WTC11 (cell line): ENCODE results near the gene RHOF. TPM values are rescaled to one million over a fixed set of nuclear protein-coding genes. Genes with fewer than 3 reads are reported as not detected.

Experiments used
- ATAC-seq: fragments of 200-7000 bp; cut with Tn5 transposase; 2 replicates; pipeline ENCODE4 v1.10.0; 2021; ENCODE audit warnings: mild to moderate bottlenecking, moderate library complexity
- CTCF ChIA-PET: fragments of 300-600 bp; sonication (Branson Sonifier 250); formaldehyde crosslinking; loops from one replicate; lab custom pipeline; 2021; ENCODE audit warnings: antibody characterized with exemption; lab: Charles Lee
- POLR2A ChIA-PET: fragments of 350-600 bp; sonication (Branson Sonifier 250); formaldehyde crosslinking; loops from one replicate; lab custom pipeline; 2021; ENCODE audit warnings: antibody characterized with exemption; lab: Charles Lee
- DNase-seq: peaks from one replicate; pipeline ENCODE4 v3.0.0; 2021; ENCODE audit warnings: low spot score
- H3K27ac Mint-ChIP-seq: 2 replicates; pipeline ENCODE4 v1.8.0; 2021; ENCODE audit warnings: mixed read lengths
- H3K27me3 Mint-ChIP-seq: 2 replicates; pipeline ENCODE4 v1.8.0; 2021; ENCODE audit warnings: low read depth, mild to moderate bottlenecking, moderate library complexity, mixed read lengths
- H3K36me3 Mint-ChIP-seq: 2 replicates; pipeline ENCODE4 v1.8.0; 2021; ENCODE audit warnings: mixed read lengths
- H3K4me1 Mint-ChIP-seq: 2 replicates; pipeline ENCODE4 v1.8.0; 2022; ENCODE audit warnings: mixed read lengths
- H3K4me3 Mint-ChIP-seq: 2 replicates; pipeline ENCODE4 v1.8.0; 2021; ENCODE audit warnings: mild to moderate bottlenecking, moderate library complexity, mixed read lengths
- H3K9me3 Mint-ChIP-seq: 2 replicates; pipeline ENCODE4 v1.8.0; 2021; ENCODE audit warnings: mixed read lengths
- EMX1 ChIP-seq: fragments of 250-450 bp; sonication (Bioruptor Pico); IDR thresholded peaks from 2 replicates; pipeline ENCODE4 v1.8.0; 2021; ENCODE audit warnings: mild to moderate bottlenecking
- ESRRA ChIP-seq: sonication (generic); formaldehyde crosslinking; IDR thresholded peaks from 2 replicates; pipeline ENCODE4 v1.8.1; 2022; ENCODE audit warnings: mild to moderate bottlenecking, missing genetic modification reagents, borderline replicate concordance
- FOXJ3 ChIP-seq: sonication (generic); formaldehyde crosslinking; IDR thresholded peaks from 2 replicates; pipeline ENCODE4 v1.9.0; 2021; ENCODE audit warnings: missing genetic modification reagents, mild to moderate bottlenecking, borderline replicate concordance
- HMGA2 ChIP-seq: fragments of 250-450 bp; sonication (Bioruptor Pico); IDR thresholded peaks from 2 replicates; pipeline ENCODE4 v1.4.0; 2021; ENCODE audit warnings: mild to moderate bottlenecking, moderate library complexity
- JUN ChIP-seq: sonication (generic); formaldehyde crosslinking; IDR thresholded peaks from 2 replicates; pipeline ENCODE4 v1.8.0; 2023; ENCODE audit warnings: mild to moderate bottlenecking, missing genetic modification reagents
- KAT7 ChIP-seq: sonication (generic); formaldehyde crosslinking; IDR thresholded peaks from 2 replicates; pipeline ENCODE4 v1.8.1; 2023; ENCODE audit warnings: missing genetic modification reagents, mild to moderate bottlenecking, borderline replicate concordance
- OVOL2 ChIP-seq: fragments of 250-450 bp; sonication (Bioruptor Pico); IDR thresholded peaks from 2 replicates; pipeline ENCODE4 v1.9.0; 2021; ENCODE audit warnings: mild to moderate bottlenecking, borderline replicate concordance
- PRRX2 ChIP-seq: fragments of 250-450 bp; sonication (Bioruptor Pico); IDR thresholded peaks from 2 replicates; pipeline ENCODE4 v1.8.0; 2021; ENCODE audit warnings: mild to moderate bottlenecking
- SMAD3 ChIP-seq: sonication (generic); formaldehyde crosslinking; IDR thresholded peaks from 2 replicates; pipeline ENCODE4 v1.8.0; 2022; ENCODE audit warnings: missing genetic modification reagents, mild to moderate bottlenecking, borderline replicate concordance
- SP1 ChIP-seq: sonication (generic); formaldehyde crosslinking; conservative IDR thresholded peaks from 2 replicates; pipeline ENCODE4 v1.8.1; 2022; ENCODE audit warnings: missing genetic modification reagents
- TEAD1 ChIP-seq: sonication (generic); formaldehyde crosslinking; IDR thresholded peaks from 2 replicates; pipeline ENCODE4 v1.8.0; 2022; ENCODE audit warnings: mild to moderate bottlenecking, missing genetic modification reagents
- ZNF138 ChIP-seq: sonication (generic); formaldehyde crosslinking; conservative IDR thresholded peaks from 2 replicates; pipeline ENCODE4 v1.8.1; 2022; ENCODE audit warnings: mild to moderate bottlenecking, moderate library complexity, missing genetic modification reagents
- ZNF317 ChIP-seq: sonication (generic); formaldehyde crosslinking; IDR thresholded peaks from 2 replicates; pipeline ENCODE4 v1.8.1; 2023; ENCODE audit warnings: low read depth, mild to moderate bottlenecking, moderate library complexity, missing genetic modification reagents, borderline replicate concordance
- total RNA-seq: library from RNA; stranded (reverse); gene quantifications from 3 replicates; pipeline ENCODE4 v1.2.3, GENCODE V29; 2021
- TF ChIP-seq, protein P1 (sequence below): sonication (generic); formaldehyde crosslinking; IDR thresholded peaks from 2 replicates; pipeline ENCODE4 v1.8.1; 2023; ENCODE audit warnings: mild to moderate bottlenecking, missing genetic modification reagents, borderline replicate concordance
- TF ChIP-seq, protein P2 (sequence below): sonication (generic); formaldehyde crosslinking; conservative IDR thresholded peaks from 2 replicates; pipeline ENCODE4 v1.8.1; 2023; ENCODE audit warnings: mild to moderate bottlenecking, low read depth, missing genetic modification reagents, moderate library complexity
- TF ChIP-seq, protein P3 (sequence below): fragments of 250-450 bp; sonication (Bioruptor Pico); conservative IDR thresholded peaks from 2 replicates; pipeline ENCODE4 v1.9.0; 2021; ENCODE audit warnings: mild to moderate bottlenecking
- TF ChIP-seq, protein P4 (sequence below): sonication (generic); formaldehyde crosslinking; IDR thresholded peaks from 2 replicates; pipeline ENCODE4 v1.8.0; 2022; ENCODE audit warnings: missing genetic modification reagents
- TF ChIP-seq, protein P5 (sequence below): fragments of 250-450 bp; sonication (Bioruptor Pico); IDR thresholded peaks from 2 replicates; pipeline ENCODE4 v2.1.2; 2022; ENCODE audit warnings: mild to moderate bottlenecking, moderate library complexity
- TF ChIP-seq, protein P6 (sequence below): sonication (generic); formaldehyde crosslinking; IDR thresholded peaks from 2 replicates; pipeline ENCODE4 v1.8.0; 2022; ENCODE audit warnings: mild to moderate bottlenecking, missing genetic modification reagents

The RHOF gene
- total RNA-seq, 1 experiment from 2014 or later = 45.3 TPM

DNA sequence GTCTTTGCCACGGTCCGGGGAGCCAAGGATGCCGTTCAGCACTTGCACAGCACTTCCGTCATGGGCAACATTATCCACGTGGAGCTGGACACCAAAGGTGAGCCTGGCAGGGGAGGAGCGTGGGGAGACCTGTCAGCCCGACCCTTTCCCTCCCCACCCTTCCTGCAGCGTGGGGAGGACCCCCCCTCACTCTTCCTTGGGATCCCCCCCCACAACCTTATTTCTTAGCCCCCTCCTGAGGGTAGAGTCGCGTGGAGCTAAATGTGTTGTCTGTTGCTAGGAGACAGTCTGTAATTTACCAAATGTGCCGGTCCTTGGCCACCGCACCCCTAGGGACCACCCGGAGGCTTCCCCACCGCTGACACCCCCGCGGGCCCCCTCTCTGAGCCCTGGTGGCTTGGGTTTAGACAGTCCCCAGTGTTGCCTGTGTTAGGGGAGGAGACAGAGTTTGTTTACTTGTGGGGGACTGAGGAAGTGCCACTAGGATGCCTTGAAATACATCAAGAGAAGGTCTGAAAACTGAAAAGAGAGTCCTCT lies 12.6 kb upstream of the RHOF start:
- DNase-seq = no peak
- peaks cover 33% of the 10 kb centered on the region for H3K4me1 Mint-ChIP-seq
- peak overlapping the region; percentile 79; the same call in 1 of the 2 replicates for H3K27ac Mint-ChIP-seq
- ChIA-PET CTCF (interaction anchor here (0.8 to 11.9 kb wide), 4 partner anchors 8 to 317 kb away, joined by 3 to 532 read pairs (median 3); partner anchors contain the start of genes CFAP251, RHOF and SETD1B), POLR2A (interaction anchor here (8.7 kb wide), 1 partner anchor 8 kb away, joined by 161 read pairs; the partner anchor contains the start of gene RHOF)
- no peak for ATAC-seq
- no peaks in the 10 kb centered on the region for H3K27me3 Mint-ChIP-seq
- peak overlapping the region; percentile 71 for H3K4me3 Mint-ChIP-seq
- no peak for TF ChIP-seq SP1
- no peak for TF ChIP-seq PRRX2 (CRISPR knock-in tag)
- no peak for TF ChIP-seq JUN (CRISPR knock-in tag)
- TF ChIP-seq, protein P1, sequence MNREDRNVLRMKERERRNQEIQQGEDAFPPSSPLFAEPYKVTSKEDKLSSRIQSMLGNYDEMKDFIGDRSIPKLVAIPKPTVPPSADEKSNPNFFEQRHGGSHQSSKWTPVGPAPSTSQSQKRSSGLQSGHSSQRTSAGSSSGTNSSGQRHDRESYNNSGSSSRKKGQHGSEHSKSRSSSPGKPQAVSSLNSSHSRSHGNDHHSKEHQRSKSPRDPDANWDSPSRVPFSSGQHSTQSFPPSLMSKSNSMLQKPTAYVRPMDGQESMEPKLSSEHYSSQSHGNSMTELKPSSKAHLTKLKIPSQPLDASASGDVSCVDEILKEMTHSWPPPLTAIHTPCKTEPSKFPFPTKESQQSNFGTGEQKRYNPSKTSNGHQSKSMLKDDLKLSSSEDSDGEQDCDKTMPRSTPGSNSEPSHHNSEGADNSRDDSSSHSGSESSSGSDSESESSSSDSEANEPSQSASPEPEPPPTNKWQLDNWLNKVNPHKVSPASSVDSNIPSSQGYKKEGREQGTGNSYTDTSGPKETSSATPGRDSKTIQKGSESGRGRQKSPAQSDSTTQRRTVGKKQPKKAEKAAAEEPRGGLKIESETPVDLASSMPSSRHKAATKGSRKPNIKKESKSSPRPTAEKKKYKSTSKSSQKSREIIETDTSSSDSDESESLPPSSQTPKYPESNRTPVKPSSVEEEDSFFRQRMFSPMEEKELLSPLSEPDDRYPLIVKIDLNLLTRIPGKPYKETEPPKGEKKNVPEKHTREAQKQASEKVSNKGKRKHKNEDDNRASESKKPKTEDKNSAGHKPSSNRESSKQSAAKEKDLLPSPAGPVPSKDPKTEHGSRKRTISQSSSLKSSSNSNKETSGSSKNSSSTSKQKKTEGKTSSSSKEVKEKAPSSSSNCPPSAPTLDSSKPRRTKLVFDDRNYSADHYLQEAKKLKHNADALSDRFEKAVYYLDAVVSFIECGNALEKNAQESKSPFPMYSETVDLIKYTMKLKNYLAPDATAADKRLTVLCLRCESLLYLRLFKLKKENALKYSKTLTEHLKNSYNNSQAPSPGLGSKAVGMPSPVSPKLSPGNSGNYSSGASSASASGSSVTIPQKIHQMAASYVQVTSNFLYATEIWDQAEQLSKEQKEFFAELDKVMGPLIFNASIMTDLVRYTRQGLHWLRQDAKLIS = no peak
- TF ChIP-seq, protein P2, sequence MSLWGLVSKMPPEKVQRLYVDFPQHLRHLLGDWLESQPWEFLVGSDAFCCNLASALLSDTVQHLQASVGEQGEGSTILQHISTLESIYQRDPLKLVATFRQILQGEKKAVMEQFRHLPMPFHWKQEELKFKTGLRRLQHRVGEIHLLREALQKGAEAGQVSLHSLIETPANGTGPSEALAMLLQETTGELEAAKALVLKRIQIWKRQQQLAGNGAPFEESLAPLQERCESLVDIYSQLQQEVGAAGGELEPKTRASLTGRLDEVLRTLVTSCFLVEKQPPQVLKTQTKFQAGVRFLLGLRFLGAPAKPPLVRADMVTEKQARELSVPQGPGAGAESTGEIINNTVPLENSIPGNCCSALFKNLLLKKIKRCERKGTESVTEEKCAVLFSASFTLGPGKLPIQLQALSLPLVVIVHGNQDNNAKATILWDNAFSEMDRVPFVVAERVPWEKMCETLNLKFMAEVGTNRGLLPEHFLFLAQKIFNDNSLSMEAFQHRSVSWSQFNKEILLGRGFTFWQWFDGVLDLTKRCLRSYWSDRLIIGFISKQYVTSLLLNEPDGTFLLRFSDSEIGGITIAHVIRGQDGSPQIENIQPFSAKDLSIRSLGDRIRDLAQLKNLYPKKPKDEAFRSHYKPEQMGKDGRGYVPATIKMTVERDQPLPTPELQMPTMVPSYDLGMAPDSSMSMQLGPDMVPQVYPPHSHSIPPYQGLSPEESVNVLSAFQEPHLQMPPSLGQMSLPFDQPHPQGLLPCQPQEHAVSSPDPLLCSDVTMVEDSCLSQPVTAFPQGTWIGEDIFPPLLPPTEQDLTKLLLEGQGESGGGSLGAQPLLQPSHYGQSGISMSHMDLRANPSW (CRISPR knock-in tag) = no peak
- TF ChIP-seq HMGA2 = no peak
- no peak for TF ChIP-seq KAT7 (CRISPR knock-in tag)
- TF ChIP-seq, protein P3, sequence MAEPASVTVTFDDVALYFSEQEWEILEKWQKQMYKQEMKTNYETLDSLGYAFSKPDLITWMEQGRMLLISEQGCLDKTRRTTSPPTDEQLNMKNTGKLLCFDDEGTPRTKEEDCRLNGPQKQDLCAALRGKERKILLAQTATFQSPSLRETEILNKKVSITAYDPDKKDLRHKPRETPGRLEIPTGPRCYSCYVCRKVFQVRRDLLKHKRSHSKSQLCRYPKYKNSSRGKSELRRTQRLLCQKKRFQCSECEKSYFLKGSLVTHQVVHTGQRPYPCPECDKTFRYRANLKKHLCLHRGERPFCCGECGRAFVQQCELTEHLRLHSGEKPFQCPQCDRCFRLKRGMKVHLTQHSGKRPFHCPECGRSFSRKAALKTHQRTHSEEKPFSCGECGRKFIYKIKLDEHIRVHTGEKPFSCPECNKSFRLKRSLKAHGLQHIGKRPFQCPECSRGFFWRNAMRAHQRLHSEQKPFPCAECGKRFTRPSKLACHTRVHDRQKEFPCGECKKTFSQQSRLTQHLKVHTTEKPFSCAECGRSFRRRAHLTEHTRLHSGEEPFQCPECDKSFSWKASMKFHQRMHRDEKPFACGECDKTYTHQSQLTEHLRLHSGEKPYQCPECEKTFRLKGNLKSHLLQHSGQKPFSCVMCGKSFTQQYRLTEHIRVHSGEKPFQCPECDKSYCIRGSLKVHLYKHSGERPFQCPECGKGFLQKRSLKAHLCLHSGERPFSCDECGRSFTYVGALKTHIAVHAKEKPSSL (CRISPR knock-in tag) = no peak
- no peak for TF ChIP-seq ESRRA (CRISPR knock-in tag)
- TF ChIP-seq ZNF317 (CRISPR knock-in tag) = no peak
- TF ChIP-seq, protein P4, sequence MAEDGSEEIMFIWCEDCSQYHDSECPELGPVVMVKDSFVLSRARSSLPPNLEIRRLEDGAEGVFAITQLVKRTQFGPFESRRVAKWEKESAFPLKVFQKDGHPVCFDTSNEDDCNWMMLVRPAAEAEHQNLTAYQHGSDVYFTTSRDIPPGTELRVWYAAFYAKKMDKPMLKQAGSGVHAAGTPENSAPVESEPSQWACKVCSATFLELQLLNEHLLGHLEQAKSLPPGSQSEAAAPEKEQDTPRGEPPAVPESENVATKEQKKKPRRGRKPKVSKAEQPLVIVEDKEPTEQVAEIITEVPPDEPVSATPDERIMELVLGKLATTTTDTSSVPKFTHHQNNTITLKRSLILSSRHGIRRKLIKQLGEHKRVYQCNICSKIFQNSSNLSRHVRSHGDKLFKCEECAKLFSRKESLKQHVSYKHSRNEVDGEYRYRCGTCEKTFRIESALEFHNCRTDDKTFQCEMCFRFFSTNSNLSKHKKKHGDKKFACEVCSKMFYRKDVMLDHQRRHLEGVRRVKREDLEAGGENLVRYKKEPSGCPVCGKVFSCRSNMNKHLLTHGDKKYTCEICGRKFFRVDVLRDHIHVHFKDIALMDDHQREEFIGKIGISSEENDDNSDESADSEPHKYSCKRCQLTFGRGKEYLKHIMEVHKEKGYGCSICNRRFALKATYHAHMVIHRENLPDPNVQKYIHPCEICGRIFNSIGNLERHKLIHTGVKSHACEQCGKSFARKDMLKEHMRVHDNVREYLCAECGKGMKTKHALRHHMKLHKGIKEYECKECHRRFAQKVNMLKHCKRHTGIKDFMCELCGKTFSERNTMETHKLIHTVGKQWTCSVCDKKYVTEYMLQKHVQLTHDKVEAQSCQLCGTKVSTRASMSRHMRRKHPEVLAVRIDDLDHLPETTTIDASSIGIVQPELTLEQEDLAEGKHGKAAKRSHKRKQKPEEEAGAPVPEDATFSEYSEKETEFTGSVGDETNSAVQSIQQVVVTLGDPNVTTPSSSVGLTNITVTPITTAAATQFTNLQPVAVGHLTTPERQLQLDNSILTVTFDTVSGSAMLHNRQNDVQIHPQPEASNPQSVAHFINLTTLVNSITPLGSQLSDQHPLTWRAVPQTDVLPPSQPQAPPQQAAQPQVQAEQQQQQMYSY = no peak
- TF ChIP-seq SMAD3 (CRISPR knock-in tag) = no peak
- TF ChIP-seq EMX1 (CRISPR knock-in tag) = no peak
- TF ChIP-seq, protein P5, sequence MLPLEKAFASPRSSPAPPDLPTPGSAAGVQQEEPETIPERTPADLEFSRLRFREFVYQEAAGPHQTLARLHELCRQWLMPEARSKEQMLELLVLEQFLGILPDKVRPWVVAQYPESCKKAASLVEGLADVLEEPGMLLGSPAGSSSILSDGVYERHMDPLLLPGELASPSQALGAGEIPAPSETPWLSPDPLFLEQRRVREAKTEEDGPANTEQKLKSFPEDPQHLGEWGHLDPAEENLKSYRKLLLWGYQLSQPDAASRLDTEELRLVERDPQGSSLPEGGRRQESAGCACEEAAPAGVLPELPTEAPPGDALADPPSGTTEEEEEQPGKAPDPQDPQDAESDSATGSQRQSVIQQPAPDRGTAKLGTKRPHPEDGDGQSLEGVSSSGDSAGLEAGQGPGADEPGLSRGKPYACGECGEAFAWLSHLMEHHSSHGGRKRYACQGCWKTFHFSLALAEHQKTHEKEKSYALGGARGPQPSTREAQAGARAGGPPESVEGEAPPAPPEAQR (CRISPR knock-in tag) = no peak
- TF ChIP-seq OVOL2 (CRISPR knock-in tag) = no peak
- no peak for TF ChIP-seq ZNF138 (CRISPR knock-in tag)
- no peak for TF ChIP-seq TEAD1 (CRISPR knock-in tag)
- TF ChIP-seq FOXJ3 (CRISPR knock-in tag) = no peak
- TF ChIP-seq, protein P6, sequence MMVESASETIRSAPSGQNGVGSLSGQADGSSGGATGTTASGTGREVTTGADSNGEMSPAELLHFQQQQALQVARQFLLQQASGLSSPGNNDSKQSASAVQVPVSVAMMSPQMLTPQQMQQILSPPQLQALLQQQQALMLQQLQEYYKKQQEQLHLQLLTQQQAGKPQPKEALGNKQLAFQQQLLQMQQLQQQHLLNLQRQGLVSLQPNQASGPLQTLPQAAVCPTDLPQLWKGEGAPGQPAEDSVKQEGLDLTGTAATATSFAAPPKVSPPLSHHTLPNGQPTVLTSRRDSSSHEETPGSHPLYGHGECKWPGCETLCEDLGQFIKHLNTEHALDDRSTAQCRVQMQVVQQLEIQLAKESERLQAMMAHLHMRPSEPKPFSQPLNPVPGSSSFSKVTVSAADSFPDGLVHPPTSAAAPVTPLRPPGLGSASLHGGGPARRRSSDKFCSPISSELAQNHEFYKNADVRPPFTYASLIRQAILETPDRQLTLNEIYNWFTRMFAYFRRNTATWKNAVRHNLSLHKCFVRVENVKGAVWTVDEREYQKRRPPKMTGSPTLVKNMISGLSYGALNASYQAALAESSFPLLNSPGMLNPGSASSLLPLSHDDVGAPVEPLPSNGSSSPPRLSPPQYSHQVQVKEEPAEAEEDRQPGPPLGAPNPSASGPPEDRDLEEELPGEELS (CRISPR knock-in tag) = no peak
- H3K36me3 Mint-ChIP-seq = peaks cover 17% of the 10 kb centered on the region
- H3K9me3 Mint-ChIP-seq = no peaks in the 10 kb centered on the region
